Gastrocnemius medialis (tissue), 4 donors: ENCODE measurements around the gene SIDT1.

Experiments used
- POLR2A ChIP-seq, 2 donors: fragments of 450-650 bp; IDR thresholded peaks; one replicate each; pipeline ENCODE4 v1.6.1; 2017; ENCODE audit warnings: antibody characterized with exemption in 2 of 2, mild to moderate bottlenecking in 2 of 2, moderate library complexity in 2 of 2
- TF ChIP-seq, protein P1 (sequence below), 5 experiments: fragments of 450-650 bp in 3 of 5; fragments of 200-600 bp in 2 of 5; sonication (generic) in 2 of 5; IDR thresholded peaks in 4 of 5; conservative IDR thresholded peaks in 1 of 5; 1 replicate in 4 of 5; 2 replicates in 1 of 5; pipeline ENCODE4 v1.5.1; 2016 to 2019; ENCODE audit warnings: antibody characterized with exemption in 5 of 5, mild to moderate bottlenecking in 3 of 5, moderate library complexity in 3 of 5

- no peak for TF ChIP-seq POLR2A (IDR thresholded peaks at IDR 0.05)
- TF ChIP-seq, protein P1, sequence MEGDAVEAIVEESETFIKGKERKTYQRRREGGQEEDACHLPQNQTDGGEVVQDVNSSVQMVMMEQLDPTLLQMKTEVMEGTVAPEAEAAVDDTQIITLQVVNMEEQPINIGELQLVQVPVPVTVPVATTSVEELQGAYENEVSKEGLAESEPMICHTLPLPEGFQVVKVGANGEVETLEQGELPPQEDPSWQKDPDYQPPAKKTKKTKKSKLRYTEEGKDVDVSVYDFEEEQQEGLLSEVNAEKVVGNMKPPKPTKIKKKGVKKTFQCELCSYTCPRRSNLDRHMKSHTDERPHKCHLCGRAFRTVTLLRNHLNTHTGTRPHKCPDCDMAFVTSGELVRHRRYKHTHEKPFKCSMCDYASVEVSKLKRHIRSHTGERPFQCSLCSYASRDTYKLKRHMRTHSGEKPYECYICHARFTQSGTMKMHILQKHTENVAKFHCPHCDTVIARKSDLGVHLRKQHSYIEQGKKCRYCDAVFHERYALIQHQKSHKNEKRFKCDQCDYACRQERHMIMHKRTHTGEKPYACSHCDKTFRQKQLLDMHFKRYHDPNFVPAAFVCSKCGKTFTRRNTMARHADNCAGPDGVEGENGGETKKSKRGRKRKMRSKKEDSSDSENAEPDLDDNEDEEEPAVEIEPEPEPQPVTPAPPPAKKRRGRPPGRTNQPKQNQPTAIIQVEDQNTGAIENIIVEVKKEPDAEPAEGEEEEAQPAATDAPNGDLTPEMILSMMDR (IDR thresholded peaks at IDR 0.05 in 4 of 5, conservative IDR thresholded peaks at IDR 0.05 in 1 of 5) = no peak
Measured at GRCh38 chr3:113628788-113629187, 96.4 kb downstream of the SIDT1 start.
